ENCODE measurements around the gene IGF2BP2. TPM values are rescaled to one million over a fixed set of nuclear protein-coding genes. Genes with fewer than 3 reads are reported as not detected.

IGF2BP2 gene
- total and polyA plus RNA-seq, 2 of the 8 experiments (the other 6 are each of a cell fraction or from before 2014, with no cell fraction given), result 7.4 to 121 TPM

DNA sequence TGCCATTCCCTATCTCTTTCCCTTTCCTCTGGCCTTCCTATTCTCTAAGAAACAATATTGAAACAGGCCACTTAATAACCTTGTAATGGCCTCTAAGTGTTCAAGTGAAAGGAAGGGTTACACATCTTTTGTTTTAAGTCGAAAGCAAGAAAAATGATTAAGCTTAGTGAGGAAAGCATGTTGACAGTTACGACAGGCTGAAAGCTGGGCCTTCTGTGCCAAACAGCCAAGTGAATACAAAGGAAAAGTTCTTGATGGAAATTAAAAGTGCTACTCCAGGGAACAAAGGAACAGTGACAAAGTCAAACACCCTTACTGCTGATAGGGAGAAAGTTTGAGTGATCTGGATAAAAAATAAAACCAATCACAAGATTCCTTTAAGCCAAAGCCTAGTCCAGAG, 184.5 kb downstream of the IGF2BP2 start:
- Histone ChIP-seq H3K4ac (replicated peaks; ENCODE audit: insufficient read length, low read depth, low read length) (no peak overlapping the region), H3K79me1 (ENCODE audit: low read depth, low read length) (no peaks in the 10 kb centered on the region), H3K18ac (ENCODE audit: extremely low read depth, low read length) (no peak overlapping the region), H3K23ac (ENCODE audit: insufficient read length) (no peak overlapping the region), H3K9ac (replicated peaks in 1 of 4; ENCODE audit: extremely low read depth in 1 of 4, low read depth in 3 of 4, low read length in 3 of 4) (no peak overlapping the region), H2BK120ac (replicated peaks; ENCODE audit: low read depth, low read length) (no peak overlapping the region), H3K4me3 (ENCODE audit: extremely low read depth in 1 of 4, insufficient read depth in 2 of 4, low read depth in 3 of 4, low read length in 4 of 4) (no peak overlapping the region), H2BK20ac (ENCODE audit: low read length) (no peak overlapping the region), H4K8ac (ENCODE audit: extremely low read depth, insufficient read depth, low read length) (no peak overlapping the region), H2AK5ac (ENCODE audit: low read depth, low read length) (no peak overlapping the region), H3K56ac (replicated peaks; ENCODE audit: insufficient read length, low read depth, low read length) (no peak overlapping the region), H2AFZ (ENCODE audit: low read length) (no peak overlapping the region), H3K4me1 (replicated peaks in 1 of 4; ENCODE audit: control insufficient read depth in 3 of 4, insufficient read depth in 4 of 4, low read length in 3 of 4) (peaks cover 0 to under 1% (median 0%) of the 10 kb centered on the region in 4 experiments; a peak in 1 of 7 replicates), H3K27ac (ENCODE audit: low read depth, low read length) (no peak overlapping the region), H3K14ac (ENCODE audit: insufficient read length) (no peak overlapping the region), H2BK5ac (ENCODE audit: low read depth, low read length) (no peak overlapping the region), H3K9me3 (ENCODE audit: insufficient read depth in 2 of 2, low read depth in 1 of 2, low read length in 1 of 2) (no peaks in the 10 kb centered on the region), H3K23me2 (ENCODE audit: low read depth, low read length) (no peaks in the 10 kb centered on the region), H2BK15ac (ENCODE audit: low read length) (no peak overlapping the region), H4K20me1 (replicated peaks in 1 of 2; ENCODE audit: control insufficient read depth in 1 of 2, insufficient read depth in 2 of 2, low read length in 2 of 2) (peaks cover 1 to 3% of the 10 kb centered on the region in 2 experiments), H3K27me3 (replicated peaks in 1 of 4; ENCODE audit: control insufficient read depth in 3 of 4, extremely low read depth in 1 of 4, insufficient read depth in 3 of 4, low read length in 3 of 4) (no peaks in the 10 kb centered on the region), H3K4me2 (ENCODE audit: insufficient read depth in 1 of 2, low read depth in 2 of 2, low read length in 2 of 2) (no peak overlapping the region), H4K91ac (replicated peaks; ENCODE audit: insufficient read length, low read length) (no peak overlapping the region), H4K5ac (ENCODE audit: insufficient read length, low read depth, low read length) (no peak overlapping the region), H3K36me3 (ENCODE audit: control insufficient read depth in 2 of 4, insufficient read depth in 4 of 4, low read length in 3 of 4) (peaks cover 0 to 18% (median 6%) of the 10 kb centered on the region in 4 experiments; a peak in 7 of 8 replicates), H3K79me2 (ENCODE audit: control insufficient read depth in 1 of 2, insufficient read depth in 2 of 2, low read length in 2 of 2) (no peaks in the 10 kb centered on the region), H2BK12ac (ENCODE audit: low read depth, low read length) (no peak overlapping the region)
- 91% methylated on average over 2 of the region's 2 CpGs; no CpG with 5 or more reads in 1 of the 2 experiments for WGBS, 2 experiments (ENCODE audit: extremely low coverage in 1 of 2, insufficient coverage in 1 of 2, insufficient read length in 1 of 2, insufficient replicate concordance in 2 of 2, low coverage in 1 of 2, low lambda C conversion rate in 2 of 2, missing lambda C conversion rate in 1 of 2)
- CTCF ChIA-PET (ENCODE audit: partially characterized antibody), result interaction anchor here (3.0 kb wide), 1 partner anchor 20 kb away, joined by 8 read pairs; no protein-coding TSS in a partner anchor
- DNase-seq (ENCODE audit: low read depth in 1 of 2, low spot score in 2 of 2) (no peak), FAIRE-seq (no peak)
- POLR2A ChIA-PET (ENCODE audit: partially characterized antibody), result interaction anchor here (1.2 to 1.3 kb wide), 2 partner anchors 9 to 12 kb away, joined by 4 to 7 read pairs; no protein-coding TSS in a partner anchor
- TF ChIP-seq SIRT6 (IDR thresholded peaks at IDR 0.05; ENCODE audit: low read length) (no peak), EGR1 (IDR thresholded peaks at IDR 0.05; ENCODE audit: borderline replicate concordance, low read depth, low read length) (no peak), GTF2F1 (IDR thresholded peaks at IDR 0.05; ENCODE audit: borderline replicate concordance, low read depth, low read length) (no peak), PHF8 (conservative IDR thresholded peaks at IDR 0.05; ENCODE audit: low read depth, low read length) (no peak), JUN (IDR thresholded peaks at IDR 0.05; ENCODE audit: low read depth, low read length) (no peak), SP2 (IDR thresholded peaks at IDR 0.05; ENCODE audit: low read length) (no peak), CBX5 (IDR thresholded peaks at IDR 0.05; ENCODE audit: low read depth, low read length) (no peak), NRF1 (IDR thresholded peaks at IDR 0.05; ENCODE audit: low read depth, low read length) (no peak), SP4 (IDR thresholded peaks at IDR 0.05; ENCODE audit: low read length) (no peak), RAD21 (IDR thresholded peaks at IDR 0.05 in 1 of 2, conservative IDR thresholded peaks at IDR 0.05 in 1 of 2; ENCODE audit: low read depth in 2 of 2, low read length in 2 of 2) (no peak), YY1 (IDR thresholded peaks at IDR 0.05; ENCODE audit: low read depth, low read length) (no peak)
- TF ChIP-seq, protein P1, sequence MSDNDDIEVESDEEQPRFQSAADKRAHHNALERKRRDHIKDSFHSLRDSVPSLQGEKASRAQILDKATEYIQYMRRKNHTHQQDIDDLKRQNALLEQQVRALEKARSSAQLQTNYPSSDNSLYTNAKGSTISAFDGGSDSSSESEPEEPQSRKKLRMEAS (IDR thresholded peaks at IDR 0.05), result no peak
- TF ChIP-seq, protein P2, sequence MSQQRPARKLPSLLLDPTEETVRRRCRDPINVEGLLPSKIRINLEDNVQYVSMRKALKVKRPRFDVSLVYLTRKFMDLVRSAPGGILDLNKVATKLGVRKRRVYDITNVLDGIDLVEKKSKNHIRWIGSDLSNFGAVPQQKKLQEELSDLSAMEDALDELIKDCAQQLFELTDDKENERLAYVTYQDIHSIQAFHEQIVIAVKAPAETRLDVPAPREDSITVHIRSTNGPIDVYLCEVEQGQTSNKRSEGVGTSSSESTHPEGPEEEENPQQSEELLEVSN (IDR thresholded peaks at IDR 0.05), result no peak

Data from H1 (cell line).